OCI-LY1 (cell line): ENCODE results near the gene MCOLN1.

ENCODE experiments used
- CTCF ChIP-seq: fragments of 200-600 bp; sonication (generic), shearing (Covaris generic); IDR thresholded peaks from 2 replicates; pipeline ENCODE4 v1.5.1; 2017; ENCODE audit warnings: mild to moderate bottlenecking, antibody characterized with exemption, low read length, moderate library complexity, mixed read lengths
- EZH2 ChIP-seq: fragments of 200-600 bp; sonication (generic), shearing (Covaris generic); IDR thresholded peaks from 2 replicates; pipeline ENCODE4 v1.8.0; 2017; ENCODE audit warnings: borderline replicate concordance, mixed run types, mild to moderate bottlenecking, antibody characterized with exemption, low read length, moderate library complexity, mixed read lengths

GRCh38 chr19:7578127-7578526 is 55.7 kb downstream of the MCOLN1 start:
- no peak for TF ChIP-seq CTCF
- TF ChIP-seq EZH2, result no peak
